Activated CD8-positive, alpha-beta memory T cell treated with anti-CD3 and anti-CD28 coated beads, Interleukin-2, amount 50 U/mL, for 48 hours (primary cell): ENCODE results near the gene KRT7.

Experiments
- DNase-seq: peaks from one replicate; pipeline ENCODE4 v3.0.0-alpha.2; 2020

Gene KRT7

GRCh38 chr12:52212701-52213563 lies 20.1 kb upstream of the KRT7 start:
- no peak for DNase-seq

GRCh38 chr12:52213564-52214420 lies 19.3 kb upstream of the KRT7 start:
- peak; percentile 88 for DNase-seq

- DNase-seq: no peak
These were observed 18.6 kb upstream of the KRT7 start for GRCh38 chr12:52214421-52214802.

- DNase-seq: no peak
These were observed 17.4 kb upstream of the KRT7 start for GRCh38 chr12:52215587-52216031.

GRCh38 chr12:52216100-52216499 lies 16.9 kb upstream of the KRT7 start:
- DNase-seq: no peak

- DNase-seq: no peak
These were observed 16.2 kb upstream of the KRT7 start for GRCh38 chr12:52216807-52217206.

- DNase-seq: no peak
These were observed 15.8 kb upstream of the KRT7 start for GRCh38 chr12:52217223-52217622.

GRCh38 chr12:52218001-52218400 lies 15.0 kb upstream of the KRT7 start:
- DNase-seq: no peak

GRCh38 chr12:52220477-52220876 lies 12.6 kb upstream of the KRT7 start:
- no peak for DNase-seq

GRCh38 chr12:52221070-52221781 lies 11.8 kb upstream of the KRT7 start:
- no peak for DNase-seq

GRCh38 chr12:52221912-52222457 lies 11.1 kb upstream of the KRT7 start:
- DNase-seq: peak; percentile 93

- no peak for DNase-seq
These were observed 10.4 kb upstream of the KRT7 start for GRCh38 chr12:52222692-52223091.

- DNase-seq: no peak
These were observed 9.5 kb upstream of the KRT7 start for GRCh38 chr12:52223406-52224039.

- DNase-seq: no peak
These were observed 8.9 kb upstream of the KRT7 start for GRCh38 chr12:52224151-52224550.

GRCh38 chr12:52225752-52226151 lies 7.3 kb upstream of the KRT7 start:
- DNase-seq: no peak

GRCh38 chr12:52226446-52226845 lies 6.6 kb upstream of the KRT7 start:
- DNase-seq: no peak

GRCh38 chr12:52227606-52228166 lies 5.4 kb upstream of the KRT7 start:
- DNase-seq: no peak

GRCh38 chr12:52228366-52228765 lies 4.7 kb upstream of the KRT7 start:
- DNase-seq: no peak

- DNase-seq: no peak
These were observed 4.1 kb upstream of the KRT7 start for GRCh38 chr12:52228931-52229330.

GRCh38 chr12:52229836-52230343 lies 3.2 kb upstream of the KRT7 start:
- no peak for DNase-seq

- DNase-seq: no peak
These were observed 2.4 kb upstream of the KRT7 start for GRCh38 chr12:52230364-52231281.
